HG03342 (cell line): ENCODE measurements around the gene AMMECR1L.
"Not testable (repeated sequence)": the region's sequence is repeated elsewhere in the genome, so short reads cannot be mapped to it uniquely, and the experiment has no call there.

Source experiments
- ATAC-seq: cut with Tn5 transposase; IDR thresholded peaks from one replicate; pipeline ENCODE4 v1.9.1; 2021; ENCODE audit warnings: mild to moderate bottlenecking, moderate library complexity; ENCODE audit not compliant: unreplicated experiment

Gene AMMECR1L

DNA sequence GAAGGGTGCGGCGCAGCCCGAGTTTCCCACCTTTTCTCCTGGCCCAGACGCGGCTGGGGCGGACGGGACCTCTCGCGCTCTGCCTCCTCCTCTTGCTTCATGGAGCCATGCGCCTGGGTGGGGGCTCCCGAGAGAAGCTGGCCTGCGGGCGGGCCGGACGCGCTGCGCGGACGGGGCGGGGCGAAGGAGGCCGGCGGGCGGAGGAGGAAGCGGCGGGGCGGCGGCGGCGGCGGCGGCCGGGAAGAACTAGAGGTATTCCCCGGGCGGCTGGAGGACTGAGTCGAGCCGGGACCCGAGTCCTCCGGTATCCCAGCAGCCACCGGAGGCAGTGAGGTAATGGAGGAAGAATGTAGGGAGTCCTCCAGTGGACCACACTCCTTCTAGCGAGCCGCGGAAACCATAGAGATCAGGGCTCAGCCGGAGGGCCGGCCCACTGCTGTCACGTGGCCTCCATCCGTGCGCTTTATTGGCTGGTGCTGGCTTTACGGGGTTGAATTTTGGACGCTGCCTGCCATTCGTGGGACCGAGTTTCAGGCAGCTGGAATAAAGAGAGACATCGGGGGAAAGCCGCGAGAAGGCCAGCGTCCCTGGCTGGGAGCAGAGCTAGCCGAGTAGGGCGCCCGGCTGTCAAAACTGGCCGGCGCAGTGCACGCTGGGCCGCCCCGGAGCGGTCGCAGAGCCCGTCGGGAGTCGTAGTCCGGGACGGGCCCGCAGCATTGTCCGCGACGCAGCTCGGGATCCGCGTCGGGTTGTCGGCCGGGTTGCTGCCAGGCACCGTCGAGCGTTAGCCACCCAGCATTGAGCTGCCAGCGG lies at the start of gene AMMECR1L:
TSS of gene AMMECR1L (minus strand) at position 177 of the 813 bp plus-strand sequence. CDS start 11,722 bp downstream, outside the sequence.
- peak; percentile 89 for ATAC-seq

DNA sequence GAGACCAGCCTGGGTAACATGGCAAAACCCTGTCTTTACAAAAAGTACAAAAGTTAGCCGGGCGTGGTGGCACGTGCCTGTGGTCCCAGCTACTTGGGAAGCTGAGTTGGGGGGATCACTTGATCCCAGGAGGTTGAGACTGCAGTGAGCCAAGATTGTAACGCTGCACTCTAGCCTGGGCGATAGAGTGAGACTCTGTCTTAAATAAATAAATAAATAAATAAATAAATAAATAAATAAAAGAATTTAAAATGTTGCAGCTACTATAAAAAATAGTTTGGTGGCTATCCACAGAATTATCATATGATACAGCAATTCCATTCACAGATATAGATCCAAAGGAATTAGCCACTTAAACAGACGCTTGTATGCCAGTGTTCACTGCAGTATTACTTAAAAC lies 49.6 kb upstream of the AMMECR1L start:
- ATAC-seq, result no peak

DNA sequence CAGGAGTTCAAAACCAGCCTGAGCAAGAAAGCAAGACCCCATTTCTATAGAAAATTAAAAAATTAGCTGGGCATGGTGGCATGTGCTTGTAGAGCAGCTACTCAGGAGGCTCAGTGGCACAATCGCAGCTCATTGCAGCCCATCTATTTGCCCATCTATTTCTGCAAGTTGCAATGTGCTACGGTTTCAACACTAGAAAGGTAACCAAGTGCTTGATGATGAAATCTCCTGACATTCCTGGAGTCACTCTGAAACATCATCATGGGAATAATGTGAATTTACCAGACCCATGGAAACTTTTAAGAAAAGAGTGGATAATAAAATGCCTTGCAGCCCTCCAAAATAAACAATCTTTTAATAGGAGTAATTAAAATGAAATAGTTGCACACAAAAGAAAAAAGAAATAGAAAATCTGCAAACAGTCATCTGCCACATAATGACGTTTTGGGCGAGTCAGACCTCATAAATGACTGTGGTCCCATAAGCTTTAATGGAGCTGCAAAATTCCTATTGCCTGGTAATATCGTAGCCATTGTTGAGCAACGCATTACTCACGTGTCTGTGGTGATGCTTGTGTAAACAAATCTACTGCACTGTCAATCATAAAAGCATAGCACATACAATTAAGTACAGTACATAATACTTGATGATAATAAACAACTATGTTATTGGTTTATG lies 46.6 kb upstream of the AMMECR1L start:
- no peak for ATAC-seq

DNA sequence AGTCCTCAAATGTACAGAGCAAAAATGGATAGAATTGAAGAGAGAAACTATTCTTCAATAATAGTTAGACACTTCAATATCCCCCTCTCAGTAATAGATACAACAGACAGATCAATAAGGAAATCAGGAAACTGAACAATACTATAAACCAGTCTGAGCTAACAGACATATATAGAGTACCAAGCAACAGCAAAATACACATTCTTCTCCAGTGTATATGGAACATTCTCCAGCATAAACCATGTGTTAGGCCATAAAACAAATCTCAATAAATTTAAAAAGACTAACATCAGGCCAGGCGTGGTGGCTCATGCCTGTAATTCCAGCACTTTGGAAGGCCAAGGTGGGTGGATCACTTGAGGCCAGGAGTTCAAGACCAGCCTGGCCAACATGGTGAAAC lies 43.7 kb upstream of the AMMECR1L start:
- ATAC-seq, result no peak

DNA sequence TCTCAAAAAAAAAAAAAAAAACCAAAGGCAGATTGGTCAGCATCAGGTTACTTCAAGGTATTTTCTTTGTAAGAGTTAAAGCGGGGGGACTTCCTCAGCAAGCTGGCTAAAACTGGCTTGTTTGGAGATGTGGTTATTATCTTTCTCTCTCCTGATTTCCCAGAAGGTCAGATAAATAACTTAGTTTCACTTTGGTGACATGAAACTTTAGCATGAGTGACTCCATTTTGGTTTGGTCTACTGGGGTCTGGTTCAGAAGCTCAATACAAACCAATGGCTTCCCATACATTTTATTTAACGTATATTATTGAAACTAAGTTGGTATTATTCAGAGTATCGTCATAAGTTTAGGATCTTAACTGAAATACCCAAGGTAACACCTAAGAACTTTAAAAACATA lies 41.6 kb upstream of the AMMECR1L start:
- ATAC-seq, result no peak

DNA sequence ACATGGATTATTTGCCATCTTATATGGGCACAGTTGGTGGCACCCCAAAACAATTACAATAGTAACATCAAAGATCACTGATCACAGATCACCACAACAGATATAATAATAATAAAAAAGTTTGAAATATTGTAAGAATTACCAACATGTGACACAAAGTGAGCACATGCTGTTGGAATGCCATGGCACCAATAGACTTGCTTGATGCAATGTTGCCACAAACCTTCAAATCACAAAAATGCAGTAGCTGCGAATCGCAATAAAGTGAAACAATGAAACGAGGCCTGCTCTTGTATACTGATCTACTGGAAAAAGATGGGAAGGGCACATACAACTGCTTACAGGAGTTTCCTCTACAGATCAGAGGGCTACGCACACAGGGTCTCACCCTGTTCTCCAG lies 32.2 kb upstream of the AMMECR1L start:
- ATAC-seq, result no peak

DNA sequence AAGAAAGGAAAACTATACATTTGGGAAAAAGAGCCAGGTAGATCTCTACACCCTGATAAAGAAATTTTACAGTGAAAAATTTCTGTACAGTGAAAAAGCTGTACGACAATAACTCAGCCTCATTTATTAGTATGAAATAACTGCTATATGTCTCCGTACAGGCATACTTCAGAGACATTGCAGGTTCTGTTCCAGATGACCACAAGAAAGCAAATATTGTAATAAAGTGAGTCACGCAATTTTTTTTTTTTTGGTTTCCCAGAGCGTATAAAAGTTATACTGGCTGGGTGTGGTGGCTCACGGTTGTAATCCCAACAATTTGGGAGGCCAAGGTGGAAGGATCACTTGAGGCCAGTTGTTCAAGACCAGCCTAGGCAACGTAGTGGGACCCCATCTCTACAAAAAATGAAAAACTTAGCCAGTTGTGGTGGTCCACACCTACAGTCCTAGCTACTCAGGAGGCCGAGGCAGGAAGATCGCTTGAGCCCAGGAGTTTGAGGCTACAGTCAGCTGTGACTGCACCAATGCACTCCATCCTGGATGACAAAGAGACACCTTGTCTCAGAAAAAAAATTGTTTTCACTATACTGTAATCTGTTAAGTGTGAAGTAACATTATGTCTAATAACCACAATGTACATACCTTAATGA lies 28.2 kb upstream of the AMMECR1L start:
- ATAC-seq, result no peak

DNA sequence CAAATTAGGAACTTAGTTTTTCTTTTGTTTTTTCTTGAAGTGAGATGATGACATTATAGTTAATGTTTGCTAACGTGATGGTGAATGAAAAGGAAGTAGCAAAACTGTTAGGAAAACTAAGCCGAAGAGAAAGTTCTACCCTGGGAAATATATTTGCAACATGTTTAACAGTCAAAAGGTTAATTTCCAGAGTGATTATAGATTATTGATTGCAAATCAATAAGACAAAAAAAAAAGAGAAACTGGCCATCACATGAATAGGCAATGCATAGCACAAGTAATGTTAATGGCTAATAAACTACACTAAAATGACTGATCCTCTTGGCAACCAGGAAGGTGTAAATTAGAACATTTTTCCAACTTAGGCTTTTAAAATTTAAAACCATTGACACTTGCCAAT lies 26.0 kb upstream of the AMMECR1L start:
- no peak for ATAC-seq

DNA sequence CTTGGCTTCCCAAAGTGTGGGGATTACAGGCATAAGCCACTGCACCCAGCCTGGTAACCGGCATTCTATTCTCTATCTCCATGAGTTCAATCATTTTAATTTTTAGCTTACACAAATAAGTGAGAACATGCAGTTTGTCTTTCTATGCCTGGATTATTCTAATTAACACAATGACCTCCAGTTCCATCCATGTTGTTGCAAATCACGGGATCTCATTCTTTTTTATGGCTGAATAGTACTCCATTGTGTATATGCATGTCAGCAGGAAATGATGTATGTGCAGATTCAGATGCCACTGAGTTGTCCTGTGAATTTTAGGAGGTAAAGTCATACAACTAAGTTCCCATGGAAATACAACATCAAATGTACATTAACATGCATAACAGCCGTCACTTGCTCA lies 24.7 kb upstream of the AMMECR1L start:
- ATAC-seq, result no peak

DNA sequence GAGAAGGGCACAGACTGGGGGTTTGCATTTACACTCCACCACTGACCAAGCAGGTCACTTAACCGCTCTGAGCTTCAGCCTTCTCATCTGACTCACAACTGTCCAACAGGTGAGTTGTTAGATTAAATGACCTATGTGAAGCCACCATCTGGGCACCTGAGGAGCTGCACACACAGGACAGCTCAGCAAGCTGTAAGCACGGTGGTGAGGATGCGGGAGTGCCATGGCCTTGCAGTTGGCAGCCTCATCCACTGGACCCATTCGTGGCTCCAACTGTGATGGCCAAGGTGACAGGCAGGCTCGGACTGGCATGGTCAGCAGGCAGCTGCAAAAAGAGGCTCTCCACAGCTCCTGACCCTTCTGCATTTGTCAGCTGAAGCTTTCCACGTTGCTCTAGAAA lies 23.3 kb upstream of the AMMECR1L start:
- ATAC-seq, result no peak

DNA sequence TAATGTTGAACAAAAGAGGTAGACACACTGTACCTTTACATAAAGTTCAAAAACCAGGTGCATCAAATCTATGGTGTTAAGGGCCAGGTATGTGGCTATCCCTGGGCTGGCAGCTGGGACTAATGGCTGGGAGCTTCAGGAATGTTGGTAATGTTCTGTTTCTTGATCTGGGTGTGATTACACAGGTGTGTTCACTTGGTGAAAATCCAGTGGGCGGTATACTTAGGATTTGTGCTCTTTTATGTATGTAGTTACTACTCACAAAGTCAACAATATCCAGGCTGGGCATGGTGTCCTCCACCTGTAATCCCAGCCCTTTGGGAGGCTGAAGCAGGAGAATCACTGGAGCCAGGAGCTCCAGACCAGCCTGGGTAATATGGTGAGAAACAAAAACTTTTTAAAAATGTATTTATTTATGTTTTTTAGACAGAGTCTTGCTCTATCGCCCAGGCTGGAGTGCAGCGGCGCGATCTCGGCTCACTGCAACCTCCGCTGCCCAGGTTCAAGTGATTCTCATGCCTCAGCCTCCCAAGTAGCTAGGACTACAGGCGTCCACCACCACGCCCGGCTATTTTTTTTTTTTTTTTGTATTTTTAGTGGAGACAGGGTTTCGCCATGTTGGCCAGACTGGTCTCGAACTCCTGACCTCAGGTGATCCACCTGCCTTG lies 22.1 kb upstream of the AMMECR1L start:
- ATAC-seq, result not testable (repeated sequence)

DNA sequence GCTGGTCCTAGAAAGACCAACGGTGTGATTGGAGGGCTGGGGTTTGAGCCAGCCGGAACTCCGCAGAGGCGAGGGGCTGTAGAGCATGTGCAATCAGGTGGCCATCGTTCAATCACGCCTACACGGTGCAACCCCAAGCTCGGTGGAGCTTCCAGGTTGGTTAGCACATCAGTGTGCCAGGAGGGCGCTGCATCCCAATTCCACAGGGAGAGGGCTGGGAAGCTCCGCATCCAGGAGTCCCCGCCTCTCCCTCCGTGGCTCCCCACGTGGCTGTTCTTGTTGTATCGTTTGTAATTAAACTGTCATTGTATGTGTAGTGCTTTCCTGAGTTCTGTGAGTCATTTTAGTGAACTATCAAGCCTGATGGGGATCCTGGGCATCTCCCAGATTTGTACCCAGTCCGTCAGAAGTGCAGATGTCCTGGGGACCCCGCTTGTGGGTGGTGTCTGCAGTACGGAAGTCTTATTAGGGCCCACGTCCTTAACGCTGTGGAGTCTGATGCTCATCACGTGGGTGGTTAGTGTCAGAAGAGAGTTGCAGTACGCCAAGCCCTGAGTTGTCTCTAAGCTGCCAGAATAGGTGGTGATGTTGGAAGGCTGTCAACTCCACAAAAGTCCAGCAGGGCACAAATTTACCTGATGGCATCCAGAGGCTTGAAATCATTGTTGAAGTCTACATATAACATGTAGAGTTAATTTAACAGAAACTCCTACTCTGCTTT lies 20.6 kb upstream of the AMMECR1L start:
- ATAC-seq, result no peak

DNA sequence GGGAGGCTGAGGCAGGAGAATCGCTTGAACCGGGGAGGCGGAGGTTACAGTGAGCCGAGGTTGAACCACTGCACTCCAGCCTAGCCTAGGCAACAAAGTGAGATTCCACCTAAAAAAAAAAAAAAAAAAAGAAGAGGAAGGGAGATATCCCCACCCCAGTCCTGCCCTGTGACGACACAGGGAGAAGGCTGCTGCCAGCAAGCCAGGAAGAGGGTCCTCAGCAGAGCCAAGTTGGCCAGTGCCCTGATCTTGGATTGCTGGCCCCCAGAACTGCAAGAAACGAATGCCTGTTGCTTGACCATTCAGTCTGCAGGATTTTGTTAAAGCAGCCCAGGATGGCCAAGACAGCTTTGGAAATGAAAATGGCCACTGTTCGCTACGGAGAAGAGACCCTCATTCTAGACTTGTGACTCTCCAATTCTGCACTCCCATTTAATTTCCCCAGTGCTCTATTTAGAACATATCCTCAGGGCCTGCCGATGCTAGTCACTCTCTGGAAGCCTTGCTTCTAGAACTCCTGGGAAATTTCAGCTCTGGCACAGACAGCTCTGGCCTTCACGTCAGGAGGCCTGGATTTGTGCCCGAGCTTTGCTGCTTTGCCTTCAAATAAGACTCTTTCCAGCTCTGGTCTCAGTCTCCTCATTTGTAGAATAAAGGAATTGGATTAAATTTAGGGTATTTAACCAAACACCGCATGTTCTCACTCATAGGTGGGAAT lies 15.7 kb upstream of the AMMECR1L start:
- no peak for ATAC-seq

DNA sequence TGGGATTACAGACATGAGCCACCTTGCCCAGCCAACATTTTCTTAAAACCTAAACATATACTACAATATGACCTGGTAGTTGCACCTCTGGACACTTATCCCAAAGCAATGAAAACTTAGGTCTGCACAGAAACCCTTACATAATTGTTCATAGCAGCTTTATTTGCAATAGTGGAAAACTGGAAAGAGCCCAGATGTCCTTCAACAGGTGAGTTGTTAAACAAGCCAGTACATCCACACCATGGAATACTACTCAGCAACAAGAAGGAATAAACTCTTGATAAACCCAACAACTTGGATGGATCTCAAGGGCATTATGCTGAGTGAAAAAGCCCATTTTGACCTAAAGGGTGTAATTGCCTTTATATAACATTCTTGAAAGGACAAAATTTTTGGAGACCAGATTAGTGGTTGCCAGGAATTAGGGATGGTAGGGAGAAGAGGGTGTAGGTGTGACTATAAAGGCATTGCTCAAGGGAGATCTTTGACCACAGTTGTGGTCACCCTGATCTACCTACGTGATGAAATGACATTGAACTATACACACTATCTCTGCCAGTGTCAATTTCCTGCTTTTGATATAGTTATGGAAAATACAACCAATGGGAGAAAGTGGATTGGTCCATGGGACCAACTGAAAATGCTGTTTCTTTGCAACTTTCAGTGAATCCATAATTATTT lies 11.9 kb upstream of the AMMECR1L start:
- ATAC-seq, result no peak

DNA sequence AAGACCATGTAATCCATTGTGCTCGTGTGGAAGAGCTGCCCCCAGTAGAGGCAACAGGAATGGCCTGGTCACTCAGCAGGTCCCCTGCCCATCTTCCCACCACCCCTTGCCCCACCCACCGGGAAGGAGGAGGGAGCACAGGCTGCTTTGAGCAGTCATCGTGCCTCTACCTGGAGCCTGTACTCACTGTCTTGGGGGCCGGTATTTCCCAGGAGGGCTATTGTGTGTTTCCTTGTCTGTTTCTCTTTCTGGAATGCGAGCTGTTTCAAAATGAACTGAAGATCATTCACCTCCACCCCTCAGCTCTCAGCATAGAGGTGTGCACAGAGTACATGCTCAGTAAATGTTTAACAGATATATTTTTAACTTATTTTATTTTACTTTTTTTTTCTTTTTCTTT lies 7.7 kb upstream of the AMMECR1L start:
- no peak for ATAC-seq

DNA sequence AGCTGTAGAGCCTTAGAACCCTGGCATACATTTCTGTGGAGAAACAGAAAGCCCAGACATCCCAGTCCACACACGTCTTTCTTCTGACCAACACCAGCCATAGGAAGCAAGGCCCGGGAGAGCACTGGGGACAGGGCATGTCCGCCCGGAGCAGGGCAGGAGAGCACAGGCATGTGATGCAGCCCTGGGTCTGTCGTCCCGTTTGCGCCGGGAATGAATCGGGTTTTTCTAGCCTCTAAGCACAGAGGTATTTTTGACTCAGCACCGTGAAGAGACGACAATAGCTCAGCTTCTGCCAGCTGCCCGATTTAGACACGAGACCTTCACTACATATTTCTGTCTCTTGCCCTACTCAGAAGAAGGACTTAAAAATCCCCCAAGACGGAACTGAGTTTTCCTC lies 7.3 kb upstream of the AMMECR1L start:
- ATAC-seq, result no peak

DNA sequence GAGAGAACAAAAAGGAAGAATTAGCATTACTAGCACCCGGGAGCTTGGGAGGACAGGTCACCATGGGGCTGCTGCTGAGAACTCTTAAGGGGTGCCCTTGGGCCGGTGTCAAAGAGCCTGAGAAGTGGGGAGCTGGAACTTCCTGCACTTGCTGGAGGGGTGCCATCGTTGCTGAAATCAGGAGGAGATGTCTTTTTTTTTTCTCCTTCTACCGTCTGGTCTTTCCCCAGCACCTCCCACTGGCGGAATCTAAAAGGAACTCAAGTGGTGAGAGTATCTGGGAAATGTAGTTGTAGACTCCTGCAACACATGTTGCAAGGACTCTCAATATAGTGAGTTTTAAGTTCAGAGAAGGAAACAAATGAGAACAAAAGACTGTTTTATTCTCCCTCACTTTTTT lies 6.1 kb upstream of the AMMECR1L start:
- ATAC-seq, result no peak

DNA sequence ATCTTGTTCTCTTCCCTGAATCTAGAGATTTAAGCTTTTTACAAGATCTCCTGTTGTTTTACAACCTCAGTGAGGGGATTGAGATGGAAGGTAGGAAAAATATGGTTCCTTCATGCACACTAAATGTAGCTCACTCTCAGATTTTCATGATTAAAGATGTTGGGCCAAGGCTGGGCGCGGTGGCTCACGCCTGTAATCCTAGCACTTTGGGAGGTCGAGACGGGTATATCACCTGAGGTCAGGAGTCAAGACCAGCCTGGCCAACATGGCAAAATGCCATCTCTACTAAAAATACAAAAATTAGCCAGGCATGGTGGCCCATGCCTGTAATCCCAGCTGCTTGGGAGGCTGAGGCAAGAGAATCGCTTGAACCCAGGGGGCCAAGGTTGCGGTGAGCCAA lies 5.0 kb upstream of the AMMECR1L start:
- ATAC-seq, result not testable (repeated sequence)

DNA sequence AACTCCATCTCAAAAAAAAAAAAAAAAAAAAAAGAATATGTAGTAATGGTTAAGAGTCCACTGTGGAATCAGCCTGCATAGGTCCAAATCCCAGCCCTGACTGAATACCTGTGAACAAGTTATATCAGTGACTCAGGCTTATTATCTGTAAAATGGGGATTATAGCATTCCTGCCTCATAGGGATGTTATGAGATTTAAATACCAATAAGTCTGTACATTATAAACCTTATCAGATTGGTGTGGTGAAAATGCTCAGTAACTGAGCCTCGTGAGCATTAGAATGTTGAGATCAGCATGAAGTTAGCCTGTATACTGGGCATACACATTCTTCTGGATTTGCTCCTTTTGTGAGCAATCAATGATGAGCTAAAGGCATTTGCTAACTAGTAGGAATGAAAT lies 3.0 kb upstream of the AMMECR1L start:
- ATAC-seq, result no peak

DNA sequence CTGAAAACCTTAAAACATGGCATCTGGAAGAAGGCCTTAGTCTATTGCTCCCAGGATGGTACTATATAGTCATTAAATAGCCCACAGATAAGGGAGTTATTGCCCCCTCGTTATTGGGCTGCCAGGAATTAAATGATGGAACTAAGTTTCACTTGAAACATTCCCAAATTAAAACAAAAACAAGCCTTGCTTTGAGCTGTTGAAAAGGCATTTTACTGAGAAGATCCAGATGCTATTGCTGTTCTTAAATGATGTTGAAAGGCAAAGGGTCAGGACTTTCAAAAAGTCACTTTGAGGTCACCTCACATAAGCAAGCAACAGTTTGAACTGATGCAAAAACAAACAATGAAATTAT lies 2.0 kb upstream of the AMMECR1L start:
- ATAC-seq, result no peak
